Neutrophil (primary cell): ENCODE data around the gene ANKRD13B.

Experiments used
- H3K27ac ChIP-seq: fragments of 200-600 bp; sonication (generic); 2 replicates; pipeline ENCODE4 v1.5.1; 2016; ENCODE audit warnings: mild to moderate bottlenecking, moderate library complexity
- H3K27me3 ChIP-seq: fragments of 200-600 bp; sonication (generic); 2 replicates; pipeline ENCODE4 v1.6.0; 2016; ENCODE audit warnings: mild to moderate bottlenecking
- H3K36me3 ChIP-seq: fragments of 200-600 bp; sonication (generic); 2 replicates; pipeline ENCODE4 v1.5.1; 2017
- H3K4me1 ChIP-seq, 2 experiments: fragments of 200-600 bp in 1 of 2; sonication (generic) in 1 of 2; 1 replicate in 1 of 2; 2 replicates in 1 of 2; pipeline versions ENCODE4 v1.5.1 to v1.6.1; 2013 to 2016; ENCODE audit warnings: low read depth in 1 of 2, low read length in 1 of 2, mild to moderate bottlenecking in 1 of 2, moderate library complexity in 1 of 2; ENCODE audit not compliant: control insufficient read depth in 1 of 2, insufficient read depth in 1 of 2
- H3K4me3 ChIP-seq, 2 experiments: fragments of 200-600 bp in 1 of 2; sonication (generic) in 1 of 2; 1 replicate in 1 of 2; 2 replicates in 1 of 2; pipeline ENCODE4 v1.5.1; 2013 to 2016; ENCODE audit warnings: low read depth in 1 of 2, low read length in 1 of 2, mild to moderate bottlenecking in 1 of 2, moderate library complexity in 1 of 2
- H3K9me3 ChIP-seq: fragments of 200-600 bp; sonication (generic); 2 replicates; pipeline ENCODE4 v1.5.1; 2016
- CTCF ChIP-seq: fragments of 200-600 bp; sonication (generic); IDR thresholded peaks from 2 replicates; pipeline ENCODE4 v1.5.1; 2016; ENCODE audit warnings: antibody characterized with exemption

The ANKRD13B gene

GRCh38 chr17:29578626-29579485 lies 14.1 kb upstream of the ANKRD13B start:
- H3K27me3 ChIP-seq = no peaks in the 10 kb centered on the region
- H3K4me3 ChIP-seq = no peak overlapping the region
- H3K9me3 ChIP-seq = no peaks in the 10 kb centered on the region
- peaks cover 53% of the 10 kb centered on the region for H3K36me3 ChIP-seq
- no peak overlapping the region for H3K27ac ChIP-seq
- no peak for TF ChIP-seq CTCF
- peaks cover 0 to 4% of the 10 kb centered on the region in 2 experiments for H3K4me1 ChIP-seq

GRCh38 chr17:29579866-29580771 lies 12.8 kb upstream of the ANKRD13B start:
- no peaks in the 10 kb centered on the region for H3K9me3 ChIP-seq
- H3K36me3 ChIP-seq = peaks cover 42% of the 10 kb centered on the region
- no peaks in the 10 kb centered on the region for H3K27me3 ChIP-seq
- no peak overlapping the region for H3K4me3 ChIP-seq
- no peak overlapping the region for H3K27ac ChIP-seq
- peak; percentile 84 for TF ChIP-seq CTCF
- peaks cover 7% of the 10 kb centered on the region in 2 experiments for H3K4me1 ChIP-seq

- Histone ChIP-seq H3K27ac (no peak overlapping the region), H3K36me3 (peaks cover 26% of the 10 kb centered on the region), H3K4me3 (no peak overlapping the region), H3K4me1 (peaks cover 10 to 12% of the 10 kb centered on the region in 2 experiments), H3K27me3 (no peaks in the 10 kb centered on the region), H3K9me3 (no peaks in the 10 kb centered on the region)
- TF ChIP-seq CTCF = no peak
These were observed 11.2 kb upstream of the ANKRD13B start for GRCh38 chr17:29581583-29582253.

GRCh38 chr17:29582254-29582765 lies 10.6 kb upstream of the ANKRD13B start:
- H3K36me3 ChIP-seq = peaks cover 20% of the 10 kb centered on the region
- no peak overlapping the region for H3K4me3 ChIP-seq
- no peak for TF ChIP-seq CTCF

GRCh38 chr17:29582772-29583171 lies 10.2 kb upstream of the ANKRD13B start:
- H3K27me3 ChIP-seq = peaks cover under 1% of the 10 kb centered on the region
- no peak overlapping the region for H3K4me3 ChIP-seq
- H3K36me3 ChIP-seq = peaks cover 15% of the 10 kb centered on the region
- no peak overlapping the region for H3K27ac ChIP-seq
- TF ChIP-seq CTCF = no peak
- H3K4me1 ChIP-seq = peaks cover 12% of the 10 kb centered on the region in 2 experiments
- H3K9me3 ChIP-seq = no peaks in the 10 kb centered on the region

More at GRCh38 chr17:29582254-29582765, 10.6 kb upstream of the ANKRD13B start:
- Histone ChIP-seq H3K9me3 (no peaks in the 10 kb centered on the region), H3K27me3 (no peaks in the 10 kb centered on the region), H3K27ac (no peak overlapping the region), H3K4me1 (peaks cover 10 to 12% of the 10 kb centered on the region in 2 experiments)
